ENCODE results near the gene MEGF11.

- TF ChIP-seq, protein P1, sequence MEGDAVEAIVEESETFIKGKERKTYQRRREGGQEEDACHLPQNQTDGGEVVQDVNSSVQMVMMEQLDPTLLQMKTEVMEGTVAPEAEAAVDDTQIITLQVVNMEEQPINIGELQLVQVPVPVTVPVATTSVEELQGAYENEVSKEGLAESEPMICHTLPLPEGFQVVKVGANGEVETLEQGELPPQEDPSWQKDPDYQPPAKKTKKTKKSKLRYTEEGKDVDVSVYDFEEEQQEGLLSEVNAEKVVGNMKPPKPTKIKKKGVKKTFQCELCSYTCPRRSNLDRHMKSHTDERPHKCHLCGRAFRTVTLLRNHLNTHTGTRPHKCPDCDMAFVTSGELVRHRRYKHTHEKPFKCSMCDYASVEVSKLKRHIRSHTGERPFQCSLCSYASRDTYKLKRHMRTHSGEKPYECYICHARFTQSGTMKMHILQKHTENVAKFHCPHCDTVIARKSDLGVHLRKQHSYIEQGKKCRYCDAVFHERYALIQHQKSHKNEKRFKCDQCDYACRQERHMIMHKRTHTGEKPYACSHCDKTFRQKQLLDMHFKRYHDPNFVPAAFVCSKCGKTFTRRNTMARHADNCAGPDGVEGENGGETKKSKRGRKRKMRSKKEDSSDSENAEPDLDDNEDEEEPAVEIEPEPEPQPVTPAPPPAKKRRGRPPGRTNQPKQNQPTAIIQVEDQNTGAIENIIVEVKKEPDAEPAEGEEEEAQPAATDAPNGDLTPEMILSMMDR (IDR thresholded peaks at IDR 0.05; ENCODE audit: low read length): no peak
- TF ChIP-seq EZH2 (IDR thresholded peaks at IDR 0.05; ENCODE audit: borderline replicate concordance, low read length): no peak
Observed at GRCh38 chr15:66102563-66103292, 150.8 kb downstream of the MEGF11 start.
